Cardiac muscle cell (in vitro differentiated cells and primary cell): ENCODE results near the gene USP6NL. TPM values are rescaled to one million over a fixed set of nuclear protein-coding genes. Genes with fewer than 3 reads are reported as not detected.

ENCODE experiments used
- DNase-seq, 2 donors: peaks; one replicate each; pipeline versions ENCODE4 v3.0.0 to v3.0.0-alpha.2; 2010 to 2017; ENCODE audit warnings: low read depth in 1 of 2, low spot score in 1 of 2
- H3K27ac ChIP-seq: fragments of 200-600 bp; sonication (generic); 2 replicates; pipeline ENCODE4 v1.5.1; 2016
- H3K27me3 ChIP-seq: fragments of 200-600 bp; sonication (generic); 2 replicates; pipeline ENCODE4 v1.6.0; 2016; ENCODE audit warnings: control low read depth
- H3K36me3 ChIP-seq: fragments of 200-600 bp; sonication (generic); 2 replicates; pipeline ENCODE4 v1.5.1; 2016; ENCODE audit warnings: control low read depth
- H3K4me1 ChIP-seq: fragments of 200-600 bp; sonication (generic); 2 replicates; pipeline ENCODE4 v1.8.1; 2017; ENCODE audit warnings: low read depth, mild to moderate bottlenecking, mixed run types
- H3K4me3 ChIP-seq: fragments of 200-600 bp; sonication (generic); 2 replicates; pipeline ENCODE4 v1.5.1; 2016; ENCODE audit warnings: mild to moderate bottlenecking
- H3K9me3 ChIP-seq: fragments of 200-600 bp; sonication (generic); 2 replicates; pipeline ENCODE4 v1.5.1; 2017; ENCODE audit warnings: low read depth, mild to moderate bottlenecking, control low read depth
- CTCF ChIP-seq: IDR thresholded peaks from 2 replicates; pipeline ENCODE4 v1.5.1; 2012; ENCODE audit warnings: low read depth, mild to moderate bottlenecking, low read length
- polyA plus RNA-seq: library from polyadenylated mRNA; unstranded; fragments of >200 nt; fragmentation: Nextera tagmentation; extraction: Ambion mirVana; gene quantifications from 2 replicates; pipeline ENCODE4 v1.2.1, GENCODE V29; 2016
- total RNA-seq: library from RNA; depleted of rRNA; stranded (reverse); fragments of >200 nt; gene quantifications from 2 replicates; pipeline ENCODE4 v1.2.3, GENCODE V29; 2016

USP6NL gene
- total and polyA plus RNA-seq, 2 experiments from 2014 or later = 13.6 to 25.4 TPM

- TF ChIP-seq CTCF = no peak
- DNase-seq = no peak
- Histone ChIP-seq H3K27me3 (no peaks in the 10 kb centered on the region), H3K27ac (no peak overlapping the region), H3K36me3 (no peaks in the 10 kb centered on the region), H3K9me3 (no peaks in the 10 kb centered on the region), H3K4me3 (no peak overlapping the region), H3K4me1 (no peaks in the 10 kb centered on the region)
Measured at GRCh38 chr10:11557967-11558366, 53.5 kb downstream of the USP6NL start.

- Histone ChIP-seq H3K27ac (no peak overlapping the region), H3K9me3 (no peaks in the 10 kb centered on the region), H3K4me1 (no peaks in the 10 kb centered on the region), H3K36me3 (no peaks in the 10 kb centered on the region), H3K4me3 (no peak overlapping the region), H3K27me3 (no peaks in the 10 kb centered on the region)
- TF ChIP-seq CTCF = no peak
- no peak for DNase-seq
Measured at GRCh38 chr10:11557513-11557912, 53.9 kb downstream of the USP6NL start.

- Histone ChIP-seq H3K36me3 (no peaks in the 10 kb centered on the region), H3K4me1 (no peaks in the 10 kb centered on the region)
Measured at GRCh38 chr10:11555556-11555955, 55.9 kb downstream of the USP6NL start.

GRCh38 chr10:11553773-11554381 lies 57.6 kb downstream of the USP6NL start:
- H3K27me3 ChIP-seq = no peaks in the 10 kb centered on the region
- no peak overlapping the region for H3K4me3 ChIP-seq
- TF ChIP-seq CTCF = no peak
- no peak for DNase-seq
- no peaks in the 10 kb centered on the region for H3K9me3 ChIP-seq
- H3K27ac ChIP-seq = no peak overlapping the region
- no peaks in the 10 kb centered on the region for H3K4me1 ChIP-seq
- no peaks in the 10 kb centered on the region for H3K36me3 ChIP-seq

More at GRCh38 chr10:11555556-11555955, 55.9 kb downstream of the USP6NL start:
- Histone ChIP-seq H3K9me3 (no peaks in the 10 kb centered on the region), H3K27me3 (no peaks in the 10 kb centered on the region), H3K4me3 (no peak overlapping the region), H3K27ac (no peak overlapping the region)
- no peak for DNase-seq
- TF ChIP-seq CTCF = no peak

GRCh38 chr10:11551916-11552602 lies 59.4 kb downstream of the USP6NL start:
- DNase-seq = peak in 1 of 2 donors; percentile 91
- no peak overlapping the region for H3K27ac ChIP-seq
- H3K27me3 ChIP-seq = no peaks in the 10 kb centered on the region
- no peak for TF ChIP-seq CTCF
- H3K9me3 ChIP-seq = no peaks in the 10 kb centered on the region
- no peak overlapping the region for H3K4me3 ChIP-seq
- no peaks in the 10 kb centered on the region for H3K4me1 ChIP-seq
- H3K36me3 ChIP-seq = no peaks in the 10 kb centered on the region
